Muscle of arm (tissue), 12 donors: ENCODE results near the gene HOXA7. TPM values are rescaled to one million over a fixed set of nuclear protein-coding genes. Genes with fewer than 3 reads are reported as not detected.

ENCODE experiments used
- DNase-seq: peaks from one replicate; pipeline ENCODE4 v3.0.0-alpha.2; 2013
- polyA plus RNA-seq, 12 donors: library from polyadenylated mRNA; unstranded; fragments of 120-200 nt; gene quantifications; one replicate each; pipeline ENCODE4 v1.2.1, GENCODE V29; 2013; ENCODE audit not compliant: insufficient read length in 12 of 12

Gene HOXA7
- polyA plus RNA-seq, 12 donors = 12.0 to 26.8 (median 17.3) TPM; not detected in 1

DNA sequence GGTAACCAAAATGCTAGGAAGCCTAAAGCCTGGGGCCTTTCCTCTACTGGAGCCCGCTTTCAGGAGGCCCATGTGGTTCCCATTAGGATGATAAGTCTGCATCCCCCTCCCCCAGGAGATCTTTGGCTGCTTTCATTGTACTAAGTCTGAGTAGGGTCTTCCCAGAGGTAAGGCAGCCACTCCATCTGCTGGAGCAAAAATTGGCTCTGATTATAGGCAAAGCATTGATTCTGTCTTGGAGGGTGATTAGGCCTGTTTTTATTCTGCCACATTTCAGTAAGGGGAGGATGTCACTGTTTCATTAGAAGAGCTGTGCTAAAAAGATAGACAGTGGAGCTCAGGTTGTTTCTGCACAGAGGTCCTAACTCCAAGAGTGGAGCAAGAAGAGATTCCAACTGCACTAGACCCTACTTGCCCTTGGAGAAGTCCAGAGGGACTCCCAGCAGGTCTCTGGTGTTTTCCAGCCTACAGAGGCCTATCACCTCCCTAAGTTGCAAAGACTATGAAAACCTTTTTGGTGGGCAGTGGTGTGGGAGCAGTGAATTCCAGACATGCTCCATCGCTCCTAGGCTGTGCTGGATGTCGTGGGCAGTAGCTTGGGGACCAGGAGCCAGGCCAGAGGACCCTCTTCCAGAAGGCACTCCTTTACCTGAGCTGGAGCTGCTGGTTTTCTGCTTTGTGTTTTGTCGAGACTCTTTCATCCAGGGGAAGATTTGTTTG lies 46.8 kb downstream of the HOXA7 start:
- no peak for DNase-seq

DNA sequence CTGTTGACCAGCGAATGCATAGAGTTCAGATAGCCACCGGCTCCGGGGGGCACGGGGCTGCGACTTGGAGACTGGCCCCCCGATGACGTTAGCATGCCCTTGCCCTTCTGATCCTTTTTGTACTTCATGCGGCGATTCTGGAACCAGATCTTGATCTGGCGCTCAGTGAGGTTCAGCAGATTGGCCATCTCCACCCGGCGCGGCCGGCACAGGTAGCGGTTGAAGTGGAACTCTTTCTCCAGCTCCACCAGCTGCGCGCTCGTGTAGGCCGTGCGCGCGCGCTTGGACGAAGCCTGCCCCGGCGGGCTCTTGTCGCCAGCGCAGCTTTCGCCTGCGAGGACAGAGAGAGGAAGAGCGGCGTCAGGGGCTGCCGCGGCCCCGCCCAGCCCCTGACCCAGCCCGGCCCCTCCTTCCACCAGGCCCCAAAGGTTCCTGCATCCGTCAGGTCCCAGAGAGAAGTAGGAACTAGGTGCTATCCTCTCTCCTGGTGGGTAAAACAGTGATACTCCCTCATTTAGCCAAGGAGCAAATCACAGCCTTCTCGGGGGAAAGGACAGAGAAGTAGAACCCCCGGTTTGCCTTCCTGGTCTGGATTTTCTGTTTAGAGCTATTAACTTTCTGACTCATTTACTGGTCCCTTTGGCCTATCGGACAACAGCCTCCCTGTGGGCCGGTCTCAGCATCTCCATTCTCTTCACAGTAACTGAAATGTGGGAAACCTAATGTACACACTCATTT lies 47.9 kb downstream of the HOXA7 start:
- DNase-seq = no peak

DNA sequence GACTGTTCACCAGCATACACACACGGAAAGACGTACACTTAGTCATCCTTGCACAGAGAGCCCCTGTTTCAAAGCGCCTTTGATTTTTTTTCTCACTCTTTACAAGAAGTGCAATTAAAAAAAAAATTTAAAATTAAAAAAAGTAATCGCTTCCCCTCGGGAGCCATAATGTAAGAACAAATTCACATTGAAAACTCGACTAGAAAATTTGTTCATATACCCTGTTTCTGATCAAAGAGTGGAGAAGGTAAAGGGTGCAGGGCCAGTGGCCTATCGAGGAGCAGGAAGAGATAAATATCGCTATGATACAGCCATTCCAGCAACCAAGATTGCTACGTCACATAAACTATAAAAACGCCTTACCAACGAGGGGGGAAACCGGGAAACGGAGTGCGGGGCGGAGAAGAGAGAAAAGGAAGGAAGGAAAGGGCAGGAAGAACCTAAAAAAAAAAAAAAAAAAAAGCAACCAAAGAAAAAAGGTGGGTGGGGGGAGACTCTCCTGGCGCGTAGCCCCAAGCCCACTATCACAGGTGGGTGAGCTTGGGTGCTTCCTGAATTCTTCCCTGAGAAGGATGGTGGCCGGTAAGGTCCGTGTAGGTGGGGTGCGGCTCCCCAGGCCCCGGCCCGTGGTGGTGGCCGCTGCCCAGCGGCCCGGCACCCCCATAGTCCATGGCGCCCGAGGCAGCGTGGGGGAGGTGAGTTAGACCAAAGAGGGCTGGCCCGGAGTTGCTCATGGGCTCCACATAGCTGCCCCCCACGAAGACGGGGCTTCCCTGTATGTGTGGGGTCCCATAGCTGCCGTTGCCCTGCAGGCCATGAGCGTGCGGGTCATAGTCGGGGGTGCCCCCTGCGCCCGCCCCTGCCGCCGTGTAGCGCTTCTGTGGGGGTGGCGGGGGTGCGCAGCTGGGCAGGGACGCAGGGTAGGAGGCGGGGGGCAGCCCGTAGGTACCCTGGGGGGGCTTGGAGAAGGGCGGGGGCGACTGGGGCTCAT lies 48.8 kb downstream of the HOXA7 start:
- DNase-seq = no peak

DNA sequence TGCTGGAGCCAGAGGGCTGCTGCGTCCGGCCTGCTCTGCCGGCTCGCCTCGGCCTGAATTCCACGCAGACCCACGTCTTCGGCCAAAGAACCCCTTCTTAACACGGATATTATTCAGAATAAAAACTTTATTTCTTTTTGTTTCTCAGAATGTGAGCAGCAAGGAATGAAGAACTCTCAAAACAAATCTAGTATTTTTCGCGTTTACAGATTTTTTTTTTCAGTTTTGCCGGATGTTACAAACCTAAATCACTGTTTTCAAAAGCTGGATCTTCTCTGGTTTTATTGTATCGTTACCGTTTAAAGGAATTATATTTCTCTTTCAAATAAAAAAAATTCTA lies 49.6 kb downstream of the HOXA7 start:
- DNase-seq = no peak

DNA sequence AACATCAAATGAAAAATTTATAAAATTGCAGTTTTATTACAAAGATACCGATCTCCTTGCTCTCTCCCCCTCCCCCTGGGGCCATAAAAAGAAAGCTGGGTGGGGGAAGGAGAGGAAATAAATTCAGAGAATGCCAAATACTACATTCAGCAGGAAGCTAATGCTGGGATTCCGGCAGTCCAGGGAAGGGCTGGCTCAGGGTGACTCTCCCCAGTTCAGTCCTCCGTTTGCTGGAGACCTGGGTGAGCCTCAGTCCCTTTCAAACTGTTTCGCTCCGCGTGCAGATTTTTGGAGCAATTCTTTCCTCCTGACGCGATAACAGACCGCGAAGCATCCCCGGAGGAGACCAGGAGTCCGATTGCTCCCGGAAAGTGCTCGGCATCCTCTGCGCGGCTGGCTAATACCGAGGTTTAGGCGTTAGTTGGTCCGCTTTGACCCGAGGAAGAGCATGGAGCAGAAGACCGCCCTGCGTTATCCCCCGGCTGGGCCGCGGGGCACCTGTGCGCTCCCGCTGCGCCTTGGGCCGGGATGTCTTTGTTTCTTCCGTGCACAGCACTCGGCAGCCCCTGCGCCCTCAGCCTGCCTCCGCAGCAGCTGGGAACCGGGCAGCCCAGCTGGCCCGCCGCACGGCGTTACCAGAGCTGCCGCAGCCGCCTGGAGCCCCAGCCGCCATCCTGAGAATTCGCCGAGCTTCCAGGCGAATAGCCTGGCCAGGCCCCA lies 50.1 kb downstream of the HOXA7 start:
- DNase-seq = no peak

DNA sequence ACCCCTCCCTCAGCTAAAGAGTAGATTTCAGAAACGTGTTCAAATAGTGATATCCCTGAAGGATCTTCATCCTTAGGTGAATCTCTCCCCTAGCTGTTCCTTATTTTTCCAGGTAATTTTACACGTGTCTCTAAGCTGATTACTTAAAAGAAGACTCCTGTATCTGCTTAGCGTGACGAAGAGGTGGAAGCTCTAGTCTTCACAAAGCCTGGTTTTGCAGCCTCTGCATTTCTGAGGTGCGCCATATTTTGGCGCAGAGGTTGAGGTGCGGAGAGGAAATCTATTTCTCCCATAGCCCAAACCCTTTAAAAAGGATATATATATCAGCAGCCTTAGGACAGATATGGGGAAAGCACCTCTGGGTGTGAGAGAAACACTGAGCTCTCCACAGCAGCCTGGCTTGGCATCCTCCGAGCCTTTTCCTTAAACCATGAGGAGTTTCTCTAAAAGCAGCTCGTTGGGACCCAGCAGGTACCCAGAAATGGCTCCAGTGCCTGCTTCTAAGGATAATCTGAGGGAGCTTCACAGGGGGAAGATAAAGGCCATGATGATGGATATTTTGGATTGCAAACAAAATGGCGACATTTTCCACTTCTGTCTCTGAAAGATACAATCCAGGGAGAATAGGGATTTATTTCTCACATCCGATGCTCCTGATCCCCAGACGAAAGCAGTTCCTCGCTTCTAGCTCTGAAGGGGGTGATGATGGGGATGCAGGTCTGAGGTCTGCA lies 51.0 kb downstream of the HOXA7 start:
- no peak for DNase-seq

DNA sequence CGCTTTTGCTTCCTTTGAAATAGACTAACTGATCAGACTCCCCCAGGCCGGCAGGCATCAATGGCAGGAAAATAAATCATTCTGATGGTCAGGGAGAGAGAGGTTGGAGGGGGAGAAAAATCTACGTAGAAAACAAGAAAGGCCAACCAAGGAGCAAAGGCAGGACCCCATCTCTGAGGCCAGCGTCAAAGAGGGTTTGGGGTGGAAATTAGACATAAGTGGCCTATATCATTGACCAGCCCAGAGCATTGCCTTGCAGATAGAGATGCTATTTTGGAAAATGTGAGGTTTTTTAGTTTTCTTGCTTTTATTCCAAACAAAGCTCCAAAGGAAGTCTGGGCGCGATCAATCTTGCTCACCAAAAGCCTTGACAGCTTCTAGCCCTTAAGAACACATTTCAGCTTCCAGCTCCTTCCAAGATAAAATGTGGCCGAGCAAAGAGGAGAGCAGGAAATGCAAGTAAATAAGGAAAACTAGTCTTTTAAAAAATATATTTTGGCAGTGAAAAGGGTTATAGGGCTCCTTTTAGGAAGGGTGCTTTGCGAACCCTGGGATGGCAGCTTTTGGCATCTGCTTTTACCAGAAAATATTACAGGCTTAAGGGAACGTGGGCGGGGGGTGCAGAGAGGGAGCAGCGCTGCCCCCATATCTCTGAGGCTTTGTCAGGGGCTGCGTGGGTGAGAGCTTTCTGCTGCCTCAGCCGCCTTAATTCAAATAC lies 52.0 kb downstream of the HOXA7 start:
- no peak for DNase-seq

Other genes starting within 250 kb of the HOXA7 start
- gene HOXA1, start 60.7 kb downstream of the HOXA7 start, polyA plus RNA-seq = 1 to 10 TPM in 6 of 12 donors, under 1 TPM in 4, not detected in 2; 0.35 to 1.6 (median 1.1) TPM
- gene HOXA2, start 54.0 kb downstream of the HOXA7 start, polyA plus RNA-seq = 1 to 10 TPM in 11 of 12 donors, not detected in 1; 1.9 to 10.0 (median 3.7) TPM
- gene HOXA4, start 25.9 kb downstream of the HOXA7 start, polyA plus RNA-seq = 10 to 100 TPM in 11 of 12 donors, not detected in 1; 15.4 to 32.6 (median 27.3) TPM
- gene HOXA5, start 13.0 kb downstream of the HOXA7 start, polyA plus RNA-seq = 10 to 100 TPM in 11 of 12 donors, not detected in 1; 11.3 to 35.3 (median 17.6) TPM
- 10 to 100 TPM in 2 of 12 donors, 1 to 10 TPM in 9, not detected in 1; 4.1 to 14.4 (median 6.8) TPM for gene HOXA6, start 8.9 kb downstream of the HOXA7 start, polyA plus RNA-seq
- gene HOXA3, start 4.1 kb downstream of the HOXA7 start, polyA plus RNA-seq = 10 to 100 TPM in 7 of 12 donors, 1 to 10 TPM in 4, not detected in 1; 6.8 to 48.8 (median 12.9) TPM
- gene HOXA9, start 8.9 kb upstream of the HOXA7 start, polyA plus RNA-seq = 10 to 100 TPM in 11 of 12 donors, not detected in 1; 21.7 to 48.1 (median 29.8) TPM
- gene HOXA10, start 17.6 kb upstream of the HOXA7 start, polyA plus RNA-seq = 10 to 100 TPM in 11 of 12 donors, not detected in 1; 19.4 to 41.0 (median 28.5) TPM
- 10 to 100 TPM in 1 of 12 donors, 1 to 10 TPM in 9, under 1 TPM in 1, not detected in 1; 0.58 to 10.1 (median 2.2) TPM for gene HOXA11, start 28.6 kb upstream of the HOXA7 start, polyA plus RNA-seq
- 1 to 10 TPM in 2 of 12 donors, under 1 TPM in 7, not detected in 3; 0.07 to 8.1 (median 0.45) TPM for gene HOXA13, start 43.4 kb upstream of the HOXA7 start, polyA plus RNA-seq
- gene EVX1, start 86.1 kb upstream of the HOXA7 start, polyA plus RNA-seq = under 1 TPM in 1 of 12 donors, not detected in 11; 0.06 TPM